Adrenal gland (tissue), 5 donors: ENCODE measurements around the gene SAMD4A.

Source experiments
- POLR2A ChIP-seq, 2 donors: fragments of 450-650 bp; IDR thresholded peaks; one replicate each; pipeline ENCODE4 v1.6.1; 2017; ENCODE audit warnings: antibody characterized with exemption in 2 of 2, mild to moderate bottlenecking in 2 of 2, moderate library complexity in 1 of 2
- TF ChIP-seq, protein P1 (sequence below), 6 experiments: fragments of 450-650 bp in 4 of 6; fragments of 200-600 bp in 2 of 6; sonication (generic) in 1 of 6; IDR thresholded peaks; 1 replicate in 5 of 6; 2 replicates in 1 of 6; pipeline versions ENCODE4 v1.5.1 to v1.8.0; 2016 to 2021; ENCODE audit warnings: antibody characterized with exemption in 6 of 6, mild to moderate bottlenecking in 2 of 6, moderate library complexity in 1 of 6
- donor health status: DM: no; HTN: no; CAD: no.

DNA sequence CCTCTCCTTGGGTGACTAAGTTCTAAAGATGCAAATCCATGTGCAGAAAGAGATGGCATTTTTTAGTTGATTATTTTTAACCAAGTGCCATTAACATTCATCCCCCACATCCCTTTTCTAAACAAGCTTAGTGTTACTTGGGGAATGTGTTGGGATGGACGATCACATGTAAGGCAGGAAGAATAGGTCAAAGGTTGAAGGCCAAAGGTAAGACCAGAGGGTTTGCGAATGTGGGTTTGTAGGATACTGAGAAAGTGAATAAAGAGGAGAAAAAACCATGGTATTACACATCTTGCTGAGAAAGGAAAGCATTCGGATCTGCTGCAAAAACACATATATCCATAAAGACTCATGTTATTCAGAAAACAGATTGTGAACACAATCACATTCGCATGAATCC lies 224.1 kb downstream of the SAMD4A start:
- TF ChIP-seq, protein P1, sequence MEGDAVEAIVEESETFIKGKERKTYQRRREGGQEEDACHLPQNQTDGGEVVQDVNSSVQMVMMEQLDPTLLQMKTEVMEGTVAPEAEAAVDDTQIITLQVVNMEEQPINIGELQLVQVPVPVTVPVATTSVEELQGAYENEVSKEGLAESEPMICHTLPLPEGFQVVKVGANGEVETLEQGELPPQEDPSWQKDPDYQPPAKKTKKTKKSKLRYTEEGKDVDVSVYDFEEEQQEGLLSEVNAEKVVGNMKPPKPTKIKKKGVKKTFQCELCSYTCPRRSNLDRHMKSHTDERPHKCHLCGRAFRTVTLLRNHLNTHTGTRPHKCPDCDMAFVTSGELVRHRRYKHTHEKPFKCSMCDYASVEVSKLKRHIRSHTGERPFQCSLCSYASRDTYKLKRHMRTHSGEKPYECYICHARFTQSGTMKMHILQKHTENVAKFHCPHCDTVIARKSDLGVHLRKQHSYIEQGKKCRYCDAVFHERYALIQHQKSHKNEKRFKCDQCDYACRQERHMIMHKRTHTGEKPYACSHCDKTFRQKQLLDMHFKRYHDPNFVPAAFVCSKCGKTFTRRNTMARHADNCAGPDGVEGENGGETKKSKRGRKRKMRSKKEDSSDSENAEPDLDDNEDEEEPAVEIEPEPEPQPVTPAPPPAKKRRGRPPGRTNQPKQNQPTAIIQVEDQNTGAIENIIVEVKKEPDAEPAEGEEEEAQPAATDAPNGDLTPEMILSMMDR (IDR thresholded peaks at IDR 0.05), result no peak
- no peak for TF ChIP-seq POLR2A (IDR thresholded peaks at IDR 0.05)
